C1 segment of cervical spinal cord (tissue), 14 donors: ENCODE results near the gene AATK.

Experiments used
- DNase-seq, 14 donors: peaks; one replicate each; lab custom pipeline; 2025; lab: John Stamatoyannopoulos, UW

Gene AATK

GRCh38 chr17:81129289-81129688 lies 36.7 kb downstream of the AATK start:
- peak in 1 of 14 donors; percentile 81 for DNase-seq

- peak in 13 of 14 donors; percentile 29 to 95 (median 85) for DNase-seq
These were observed 37.2 kb downstream of the AATK start for GRCh38 chr17:81128774-81129173.

GRCh38 chr17:81128338-81128737 lies 37.7 kb downstream of the AATK start:
- DNase-seq: no peak

- no peak for DNase-seq
These were observed 38.4 kb downstream of the AATK start for GRCh38 chr17:81127526-81128177.

- peak in 2 of 14 donors; percentile 16 to 50 for DNase-seq
These were observed 38.9 kb downstream of the AATK start for GRCh38 chr17:81127133-81127455.

GRCh38 chr17:81126281-81127132 lies 39.5 kb downstream of the AATK start:
- DNase-seq: peak in 8 of 14 donors; percentile 32 to 66 (median 47)

- DNase-seq: peak in 3 of 14 donors; percentile 29 to 75 (median 54)
These were observed 40.4 kb downstream of the AATK start for GRCh38 chr17:81125573-81126081.

- no peak for DNase-seq
These were observed 41.6 kb downstream of the AATK start for GRCh38 chr17:81124377-81124776.

- peak in 8 of 14 donors; percentile 21 to 83 (median 46) for DNase-seq
These were observed 42.7 kb downstream of the AATK start for GRCh38 chr17:81123052-81124048.

GRCh38 chr17:81121841-81122733 lies 43.9 kb downstream of the AATK start:
- DNase-seq: peak in 2 of 14 donors; percentile 26 to 35

- peak in 3 of 14 donors; percentile 38 to 52 (median 44) for DNase-seq
These were observed 45.1 kb downstream of the AATK start for GRCh38 chr17:81120695-81121621.

- DNase-seq: peak in 1 of 14 donors; percentile 40
These were observed 45.9 kb downstream of the AATK start for GRCh38 chr17:81120149-81120484.

- peak in 12 of 14 donors; percentile 46 to 91 (median 78) for DNase-seq
These were observed 46.5 kb downstream of the AATK start for GRCh38 chr17:81119223-81120148.

GRCh38 chr17:81118308-81119221 lies 47.5 kb downstream of the AATK start:
- no peak for DNase-seq

- no peak for DNase-seq
These were observed 48.3 kb downstream of the AATK start for GRCh38 chr17:81117672-81118198.

- DNase-seq: no peak
These were observed 49.3 kb downstream of the AATK start for GRCh38 chr17:81116704-81117103.
